Endothelial cell of umbilical vein (primary cell): ENCODE results near the gene CALR3. TPM values are rescaled to one million over a fixed set of nuclear protein-coding genes. Genes with fewer than 3 reads are reported as not detected.

ENCODE experiments used
- BruUV-seq: library from RNA; stranded (reverse); fragments of 400-500 nt; replicated peaks from 2 replicates; lab custom pipeline; 2021; lab: Mats Ljungman, UMichigan
- CTCF ChIA-PET: fragments of 300-600, 350-600 bp; sonication (Branson Sonifier 250); formaldehyde crosslinking; loops from one replicate; lab custom pipeline; 2021; ENCODE audit warnings: antibody characterized with exemption, inconsistent platforms; lab: Charles Lee
- POLR2A ChIA-PET: fragments of 300-600, 350-600 bp; sonication (Branson Sonifier 250); formaldehyde crosslinking; loops from one replicate; lab custom pipeline; 2021; ENCODE audit warnings: antibody characterized with exemption, inconsistent platforms; lab: Charles Lee
- DNase-seq: peaks from one replicate; pipeline ENCODE4 v3.0.0-alpha.2; 2011; ENCODE audit warnings: low read depth, low spot score
- FAIRE-seq: peaks from 2 replicates; lab custom pipeline; 2011; peaks lifted over from hg19 to GRCh38; lab: Jason Lieb, UNC
- H2AFZ ChIP-seq: 2 replicates; pipeline ENCODE4 v1.6.0; 2012; ENCODE audit warnings: low read depth, low read length, control low read depth, inconsistent platforms
- H3K27ac ChIP-seq: 2 replicates; pipeline ENCODE4 v1.5.1; 2011; ENCODE audit warnings: low read depth, mild to moderate bottlenecking, control low read depth, low read length, moderate library complexity; ENCODE audit not compliant: insufficient read depth
- H3K27me3 ChIP-seq, 2 experiments: 2 replicates each; pipeline versions ENCODE4 v1.6.0 to v1.6.1; 2011; ENCODE audit warnings: low read length in 2 of 2, mixed read lengths in 1 of 2; ENCODE audit not compliant: control insufficient read depth in 2 of 2, insufficient read depth in 2 of 2
- H3K36me3 ChIP-seq, 2 experiments: 2 replicates in 1 of 2; 3 replicates in 1 of 2; pipeline ENCODE4 v1.5.1; 2011; ENCODE audit warnings: low read length in 2 of 2, mild to moderate bottlenecking in 1 of 2, moderate library complexity in 1 of 2; ENCODE audit not compliant: control insufficient read depth in 2 of 2, insufficient read depth in 2 of 2; ENCODE audit errors: extremely low read depth in 1 of 2
- H3K4me1 ChIP-seq: 3 replicates; pipeline ENCODE4 v1.5.1; 2011; ENCODE audit warnings: mild to moderate bottlenecking, low read length; ENCODE audit not compliant: control insufficient read depth, insufficient read depth; ENCODE audit errors: extremely low read depth
- H3K4me2 ChIP-seq: 2 replicates; pipeline ENCODE4 v1.6.1; 2011; ENCODE audit warnings: low read length, control low read depth, mixed read lengths; ENCODE audit not compliant: insufficient read depth
- H3K4me3 ChIP-seq, 3 experiments: fragments of 200-600 bp in 1 of 3; sonication (generic), shearing (Covaris generic) in 1 of 3; replicated peaks in 1 of 3; 2 replicates each; pipeline ENCODE4 v1.5.1; 2011 to 2016; ENCODE audit warnings: control low read depth in 3 of 3, low read length in 3 of 3, mild to moderate bottlenecking in 2 of 3, inconsistent platforms in 1 of 3, low read depth in 1 of 3, moderate library complexity in 1 of 3; ENCODE audit not compliant: insufficient read depth in 1 of 3
- H3K79me2 ChIP-seq: 2 replicates; pipeline ENCODE4 v1.6.0; 2012; ENCODE audit warnings: low read length, inconsistent platforms; ENCODE audit not compliant: control insufficient read depth, insufficient read depth
- H3K9ac ChIP-seq: replicated peaks from 2 replicates; pipeline ENCODE3; 2011; ENCODE audit warnings: low read length, control low read depth; ENCODE audit not compliant: insufficient read depth; ENCODE audit errors: extremely low read depth
- H3K9me1 ChIP-seq: replicated peaks from 3 replicates; pipeline ENCODE4 v1.6.0; 2011; ENCODE audit warnings: mild to moderate bottlenecking, low read length; ENCODE audit not compliant: control insufficient read depth, insufficient read depth; ENCODE audit errors: extremely low read depth
- H3K9me3 ChIP-seq: replicated peaks from 2 replicates; pipeline ENCODE4 v1.5.1; 2012; ENCODE audit warnings: low read length, inconsistent platforms; ENCODE audit not compliant: control insufficient read depth, insufficient read depth
- H4K20me1 ChIP-seq: replicated peaks from 2 replicates; pipeline ENCODE3; 2011; ENCODE audit warnings: mild to moderate bottlenecking, low read length; ENCODE audit not compliant: control insufficient read depth, insufficient read depth; ENCODE audit errors: extremely low read depth
- CTCF ChIP-seq, 2 donors: IDR thresholded peaks; 1 replicate in 1 of 2; 2 replicates in 1 of 2; pipeline ENCODE4 v1.5.1; 2011; ENCODE audit warnings: low read length in 2 of 2, mild to moderate bottlenecking in 2 of 2, moderate library complexity in 2 of 2, control low read depth in 1 of 2, inconsistent platforms in 1 of 2, low read depth in 1 of 2; ENCODE audit not compliant: insufficient read depth in 1 of 2; ENCODE audit errors: extremely low read depth in 1 of 2
- EZH2 ChIP-seq: IDR thresholded peaks from 2 replicates; pipeline ENCODE4 v1.6.1; 2012; ENCODE audit warnings: borderline replicate concordance, low read depth, mild to moderate bottlenecking, moderate library complexity, low read length, inconsistent platforms; ENCODE audit not compliant: severe bottlenecking
- FOS ChIP-seq: IDR thresholded peaks from 2 replicates; pipeline ENCODE4 v1.6.1; 2011; ENCODE audit warnings: mild to moderate bottlenecking, low read length, moderate library complexity, borderline replicate concordance; ENCODE audit not compliant: insufficient read depth
- GATA2 ChIP-seq: IDR thresholded peaks from 2 replicates; pipeline ENCODE4 v1.7.0; 2011; ENCODE audit warnings: low read depth, mild to moderate bottlenecking, moderate library complexity, mixed read lengths, low read length; ENCODE audit not compliant: insufficient read length, insufficient read depth
- JUN ChIP-seq: IDR thresholded peaks from 2 replicates; pipeline ENCODE4 v1.6.1; 2011; ENCODE audit warnings: borderline replicate concordance, low read depth; ENCODE audit not compliant: insufficient read length, insufficient read depth
- MAX ChIP-seq: IDR thresholded peaks from 2 replicates; pipeline ENCODE4 v1.6.1; 2011; ENCODE audit not compliant: insufficient read depth, insufficient read length
- MYC ChIP-seq: IDR thresholded peaks from one replicate; pipeline ENCODE4 v1.6.1; 2011; ENCODE audit warnings: mild to moderate bottlenecking, low read depth, low read length
- POLR2A ChIP-seq: IDR thresholded peaks from 2 replicates; pipeline ENCODE4 v1.6.1; 2012; ENCODE audit warnings: low read depth, mild to moderate bottlenecking, control low read depth, low read length
- POLR2AphosphoS5 ChIP-seq: IDR thresholded peaks from 2 replicates; pipeline ENCODE4 v1.6.1; 2012; ENCODE audit warnings: low read depth, mild to moderate bottlenecking, control low read depth, low read length, moderate library complexity; ENCODE audit not compliant: insufficient read depth
- dilution Hi-C: fragments of 300-500 bp; cut with MboI; formaldehyde crosslinking; loops from one replicate; pipeline ENCODE4 v1.15.0; 2019; ENCODE audit warnings: low sequenced_read_pairs; ENCODE audit not compliant: extremely low pct_ligation_motif_present
- intact Hi-C: fragments of 100-400 bp; cut with micrococcal nuclease; formaldehyde crosslinking; loops from one replicate; pipeline ENCODE4 v1.10.0; 2022
- polyA plus RNA-seq, 4 experiments: library from polyadenylated mRNA; depleted of rRNA in 3 of 4; stranded (reverse) in 3 of 4; unstranded in 1 of 4; fragments of >200 nt; gene quantifications; 2 replicates each; pipeline versions ENCODE4 v1.2.1 to v1.2.3, GENCODE V29; 2011 to 2012; ENCODE audit warnings: missing spikeins in 1 of 4
- total RNA-seq: library from RNA; stranded (reverse); gene quantifications from 2 replicates; pipeline ENCODE4 v1.2.3, GENCODE V29; 2021

Gene CALR3
- total and polyA plus RNA-seq, 2 donors (not counting 3 experiments of a cell fraction or from before 2014, with no cell fraction given): not detected

- H3K27ac ChIP-seq: no peak overlapping the region
- H3K79me2 ChIP-seq: no peaks in the 10 kb centered on the region
- intact Hi-C loops: no loop called here
- no peaks in the 10 kb centered on the region for H3K27me3 ChIP-seq
- BruUV-seq: no TSS peak
- no peaks in the 10 kb centered on the region for H3K4me1 ChIP-seq
- H3K9me1 ChIP-seq: no peaks in the 10 kb centered on the region
- no peaks in the 10 kb centered on the region for H3K9me3 ChIP-seq
- H3K36me3 ChIP-seq: peaks cover 23 to 57% of the 10 kb centered on the region in 2 experiments
- H3K4me2 ChIP-seq: no peak overlapping the region
- dilution Hi-C loops: no loop called here
- no peak for DNase-seq
- POLR2A ChIA-PET: no interaction called here
- H3K9ac ChIP-seq: no peak overlapping the region
- FAIRE-seq: no peak
- no peaks in the 10 kb centered on the region for H4K20me1 ChIP-seq
- no peak overlapping the region for H2AFZ ChIP-seq
- no peak overlapping the region for H3K4me3 ChIP-seq
- TF ChIP-seq FOS (no peak), MAX (no peak), CTCF (IDR thresholded peaks at IDR 0.05; ENCODE audit: extremely low read depth in 1 of 2, insufficient read depth in 1 of 2, low read depth in 1 of 2, low read length in 2 of 2) (no peak), JUN (no peak), EZH2 (no peak), MYC (no peak), GATA2 (no peak), POLR2A (no peak), POLR2AphosphoS5 (no peak)
- CTCF ChIA-PET: no interaction called here
Observed at GRCh38 chr19:16520074-16520973, 24.4 kb upstream of the CALR3 start.
